H1 (cell line): Measurements from ENCODE around the gene CD300H. TPM values are rescaled to one million over a fixed set of nuclear protein-coding genes. Genes with fewer than 3 reads are reported as not detected.

Experiments used
- CTCF ChIA-PET: fragments of 300-600 bp; sonication (Branson Sonifier 250); formaldehyde crosslinking; loops from one replicate; lab custom pipeline; 2021; ENCODE audit not compliant: partially characterized antibody; lab: Charles Lee
- POLR2A ChIA-PET: fragments of 300-600 bp; sonication (Branson Sonifier 250); formaldehyde crosslinking; loops from one replicate; lab custom pipeline; 2021; ENCODE audit warnings: inconsistent platforms; ENCODE audit not compliant: partially characterized antibody; lab: Charles Lee
- DNase-seq, 2 experiments: peaks; one replicate each; pipeline versions ENCODE4 v3.0.0 to v3.0.0-alpha.2; 2010 to 2022; ENCODE audit warnings: low spot score in 2 of 2, low read depth in 1 of 2, mixed read lengths in 1 of 2
- FAIRE-seq: peaks from 2 replicates; lab custom pipeline; 2011; peaks lifted over from hg19 to GRCh38; lab: Jason Lieb, UNC
- H2AFZ ChIP-seq: 2 replicates; pipeline ENCODE4 v1.8.1; 2012; ENCODE audit warnings: low read length, inconsistent platforms
- H2AK5ac ChIP-seq: 2 replicates; pipeline ENCODE4 v1.6.1; 2013; ENCODE audit warnings: low read depth, low read length
- H2BK120ac ChIP-seq: replicated peaks from 2 replicates; pipeline ENCODE3; 2013; ENCODE audit warnings: low read depth, low read length, inconsistent platforms
- H2BK12ac ChIP-seq: 2 replicates; pipeline ENCODE4 v1.6.1; 2013; ENCODE audit warnings: low read depth, low read length
- H2BK15ac ChIP-seq: 2 replicates; pipeline ENCODE4 v1.6.1; 2013; ENCODE audit warnings: low read length
- H2BK20ac ChIP-seq: 2 replicates; pipeline ENCODE4 v1.6.1; 2013; ENCODE audit warnings: low read length
- H2BK5ac ChIP-seq: 2 replicates; pipeline ENCODE4 v1.6.1; 2013; ENCODE audit warnings: low read depth, low read length
- H3K14ac ChIP-seq: 2 replicates; pipeline ENCODE4 v1.6.1; 2013; ENCODE audit warnings: inconsistent platforms; ENCODE audit not compliant: insufficient read length
- H3K18ac ChIP-seq: 2 replicates; pipeline ENCODE4 v1.6.1; 2013; ENCODE audit warnings: low read length; ENCODE audit errors: extremely low read depth
- H3K23ac ChIP-seq: 2 replicates; pipeline ENCODE4 v1.6.1; 2013; ENCODE audit warnings: inconsistent platforms; ENCODE audit not compliant: insufficient read length
- H3K23me2 ChIP-seq: 2 replicates; pipeline ENCODE4 v1.6.1; 2013; ENCODE audit warnings: low read depth, low read length
- H3K27ac ChIP-seq: 2 replicates; pipeline ENCODE4 v1.6.1; 2011; ENCODE audit warnings: low read depth, low read length, inconsistent platforms
- H3K27me3 ChIP-seq, 4 experiments: replicated peaks in 1 of 4; 1 replicate in 1 of 4; 2 replicates in 3 of 4; pipeline versions ENCODE4 v1.6.1 to v1.8.1; 2011 to 2013; ENCODE audit warnings: low read length in 3 of 4, mild to moderate bottlenecking in 3 of 4, inconsistent platforms in 2 of 4, mixed read lengths in 2 of 4, moderate library complexity in 1 of 4; ENCODE audit not compliant: control insufficient read depth in 3 of 4, insufficient read depth in 3 of 4; ENCODE audit errors: extremely low read depth in 1 of 4
- H3K36me3 ChIP-seq, 4 experiments: 2 replicates each; pipeline versions ENCODE4 v1.6.1 to v1.8.1; 2011 to 2013; ENCODE audit warnings: mild to moderate bottlenecking in 4 of 4, low read length in 3 of 4, moderate library complexity in 2 of 4, control low read depth in 1 of 4, inconsistent platforms in 1 of 4; ENCODE audit not compliant: insufficient read depth in 4 of 4, control insufficient read depth in 2 of 4
- H3K4ac ChIP-seq: replicated peaks from 2 replicates; pipeline ENCODE3; 2013; ENCODE audit warnings: low read length, low read depth, mixed read lengths, inconsistent platforms; ENCODE audit not compliant: insufficient read length
- H3K4me1 ChIP-seq, 4 experiments: replicated peaks in 1 of 4; 1 replicate in 1 of 4; 2 replicates in 3 of 4; pipeline versions ENCODE4 v1.6.1 to v1.8.1; 2011 to 2013; ENCODE audit warnings: low read length in 3 of 4, inconsistent platforms in 2 of 4, mixed read lengths in 1 of 4; ENCODE audit not compliant: insufficient read depth in 4 of 4, control insufficient read depth in 3 of 4
- H3K4me2 ChIP-seq, 2 experiments: 2 replicates each; pipeline versions ENCODE4 v1.6.1 to v1.8.1; 2011 to 2013; ENCODE audit warnings: low read depth in 2 of 2, low read length in 2 of 2, control low read depth in 1 of 2, inconsistent platforms in 1 of 2, mild to moderate bottlenecking in 1 of 2; ENCODE audit not compliant: insufficient read depth in 1 of 2
- H3K4me3 ChIP-seq, 4 experiments: fragments of 200-600, 300-600 bp in 1 of 4; sonication (generic), shearing (Covaris generic), sonication (Bioruptor Twin) in 1 of 4; 2 replicates each; pipeline versions ENCODE4 v1.5.1 to v1.8.1; 2011 to 2016; ENCODE audit warnings: low read length in 4 of 4, low read depth in 3 of 4, control low read depth in 2 of 4, inconsistent platforms in 2 of 4, mild to moderate bottlenecking in 2 of 4, mixed read lengths in 1 of 4, moderate library complexity in 1 of 4; ENCODE audit not compliant: insufficient read depth in 2 of 4; ENCODE audit errors: extremely low read depth in 1 of 4
- H3K56ac ChIP-seq: replicated peaks from 2 replicates; pipeline ENCODE3; 2013; ENCODE audit warnings: low read depth, mild to moderate bottlenecking, mixed read lengths, low read length, inconsistent platforms; ENCODE audit not compliant: insufficient read length
- H3K79me1 ChIP-seq: 2 replicates; pipeline ENCODE4 v1.6.1; 2013; ENCODE audit warnings: low read depth, low read length, control low read depth
- H3K79me2 ChIP-seq, 2 experiments: 2 replicates each; pipeline versions ENCODE4 v1.6.1 to v1.8.1; 2012 to 2013; ENCODE audit warnings: low read length in 2 of 2, mild to moderate bottlenecking in 2 of 2, inconsistent platforms in 1 of 2; ENCODE audit not compliant: insufficient read depth in 2 of 2, control insufficient read depth in 1 of 2
- H3K9ac ChIP-seq, 4 experiments: replicated peaks in 1 of 4; 1 replicate in 1 of 4; 2 replicates in 3 of 4; pipeline versions ENCODE4 v1.6.1 to v1.8.1; 2011 to 2013; ENCODE audit warnings: low read depth in 3 of 4, low read length in 3 of 4, control low read depth in 2 of 4, mild to moderate bottlenecking in 2 of 4, moderate library complexity in 2 of 4, inconsistent platforms in 1 of 4; ENCODE audit errors: extremely low read depth in 1 of 4
- H3K9me3 ChIP-seq, 2 experiments: 2 replicates each; pipeline versions ENCODE4 v1.6.1 to v1.8.1; 2012 to 2013; ENCODE audit warnings: mild to moderate bottlenecking in 2 of 2, moderate library complexity in 2 of 2, control low read depth in 1 of 2, inconsistent platforms in 1 of 2, low read depth in 1 of 2, low read length in 1 of 2, mixed read lengths in 1 of 2; ENCODE audit not compliant: insufficient read depth in 2 of 2
- H4K20me1 ChIP-seq, 2 experiments: replicated peaks in 1 of 2; 2 replicates each; pipeline versions ENCODE3 to v1.8.1; 2011 to 2013; ENCODE audit warnings: inconsistent platforms in 2 of 2, low read length in 2 of 2, mild to moderate bottlenecking in 1 of 2; ENCODE audit not compliant: insufficient read depth in 2 of 2, control insufficient read depth in 1 of 2
- H4K5ac ChIP-seq: 2 replicates; pipeline ENCODE4 v1.6.1; 2013; ENCODE audit warnings: low read length, low read depth, mixed read lengths, inconsistent platforms; ENCODE audit not compliant: insufficient read length
- H4K8ac ChIP-seq: 2 replicates; pipeline ENCODE4 v1.8.0; 2013; ENCODE audit warnings: mild to moderate bottlenecking, moderate library complexity, low read length, inconsistent platforms; ENCODE audit not compliant: insufficient read depth; ENCODE audit errors: extremely low read depth
- H4K91ac ChIP-seq: replicated peaks from 2 replicates; pipeline ENCODE3; 2013; ENCODE audit warnings: low read length, mixed read lengths, inconsistent platforms; ENCODE audit not compliant: insufficient read length
- ASH2L ChIP-seq: fragments of 200-600, 300-600 bp; sonication (generic); IDR thresholded peaks from one replicate; pipeline ENCODE4 v1.7.1; 2017; ENCODE audit warnings: low read length
- CHD1 ChIP-seq: IDR thresholded peaks from 2 replicates; pipeline ENCODE4 v1.6.1; 2012; ENCODE audit warnings: low read depth, low read length, improper control_type of control experiment
- NANOG ChIP-seq: IDR thresholded peaks from 2 replicates; pipeline ENCODE4 v1.6.1; 2011; ENCODE audit warnings: low read length, low read depth, mild to moderate bottlenecking, inconsistent platforms; ENCODE audit not compliant: insufficient read depth, poor library complexity, severe bottlenecking
- NRF1 ChIP-seq: IDR thresholded peaks from 2 replicates; pipeline ENCODE4 v1.6.1; 2011; ENCODE audit warnings: mild to moderate bottlenecking, low read depth, low read length, improper control_type of control experiment
- POLR2A ChIP-seq, 2 experiments: IDR thresholded peaks; 1 replicate in 1 of 2; 2 replicates in 1 of 2; pipeline ENCODE4 v1.6.1; 2011; ENCODE audit warnings: low read depth in 2 of 2, low read length in 2 of 2, mild to moderate bottlenecking in 2 of 2; ENCODE audit errors: control extremely low read depth in 1 of 2
- TBP ChIP-seq: IDR thresholded peaks from 2 replicates; pipeline ENCODE4 v1.6.1; 2011; ENCODE audit warnings: low read depth, low read length, improper control_type of control experiment
- WGBS, 2 experiments: shearing (Covaris generic) in 1 of 2; methylation state at CpG; one replicate each; pipeline versions ENCODE4 v1.1.6 to v1.1.7; 2013 to 2015; ENCODE audit warnings: low lambda C conversion rate in 2 of 2, mixed read lengths in 2 of 2, inconsistent platforms in 1 of 2, low coverage in 1 of 2, missing lambda C conversion rate in 1 of 2; ENCODE audit not compliant: insufficient replicate concordance in 2 of 2, insufficient coverage in 1 of 2, insufficient read length in 1 of 2; ENCODE audit errors: extremely low coverage in 1 of 2, missing lambda C conversion rate in 1 of 2; 5-methylcytosine and 5-hydroxymethylcytosine counted together
- polyA plus RNA-seq, 7 experiments: library from polyadenylated mRNA; depleted of rRNA in 3 of 7; stranded (reverse) in 5 of 7; unstranded in 2 of 7; fragments of >200 nt in 5 of 7; fragments of 200-250 nt in 2 of 7; gene quantifications; 1 replicate in 5 of 7; 2 replicates in 1 of 7; 4 replicates in 1 of 7; pipeline versions ENCODE4 v1.2.1 to v1.2.3, GENCODE V29; 2011 to 2013; ENCODE audit warnings: missing spikeins in 2 of 7, mixed read lengths in 2 of 7
- total RNA-seq: library from RNA; stranded (reverse); fragmentation: NEBNext Ultra II Directional; extraction: Animal tissue kit (Norgen Biotek cat#: 25700); gene quantifications from 2 replicates; pipeline ENCODE4 v1.2.1, GENCODE V29; 2021

Gene CD300H
- total and polyA plus RNA-seq, 2 of the 8 experiments (the other 6 are each of a cell fraction or from before 2014, with no cell fraction given): not detected

GRCh38 chr17:74604761-74605160, 37.5 kb upstream of the CD300H start:
- Histone ChIP-seq H4K91ac (no peak overlapping the region), H3K4me3 (no peak overlapping the region), H3K27ac (no peak overlapping the region), H3K79me2 (no peaks in the 10 kb centered on the region), H3K4me1 (no peaks in the 10 kb centered on the region), H3K23ac (no peak overlapping the region), H3K27me3 (peaks cover 0 to 3% (median 1%) of the 10 kb centered on the region in 4 experiments; a peak in 2 of 7 replicates), H2AFZ (no peak overlapping the region), H4K8ac (no peak overlapping the region), H3K36me3 (no peaks in the 10 kb centered on the region), H4K20me1 (peaks cover 0 to 1% of the 10 kb centered on the region in 2 experiments), H3K79me1 (no peaks in the 10 kb centered on the region), H3K9ac (no peak overlapping the region), H3K14ac (no peak overlapping the region), H2BK5ac (no peak overlapping the region), H3K56ac (no peak overlapping the region), H2BK20ac (no peak overlapping the region), H3K9me3 (no peaks in the 10 kb centered on the region)
- WGBS, 2 experiments: 85% methylated on average over 10 of the region's 10 CpGs; no CpG with 5 or more reads in 1 of the 2 experiments
- ChIA-PET CTCF (interaction anchor here (0.8 to 5.0 kb wide), 10 partner anchors 15 to 259 kb away, joined by 3 to 33 read pairs (median 3); partner anchors contain the start of gene CD300H), POLR2A (interaction anchor here (0.6 kb wide), 1 partner anchor 13 kb away, joined by 3 read pairs; the partner anchor contains the start of gene CD300LD)
- DNase-seq (no peak), FAIRE-seq (no peak)
- TF ChIP-seq NANOG (no peak), NRF1 (no peak), CHD1 (no peak), TBP (no peak), ASH2L (no peak), POLR2A (IDR thresholded peaks at IDR 0.05; ENCODE audit: control extremely low read depth in 1 of 2, low read depth in 2 of 2, low read length in 2 of 2) (no peak)
- TF ChIP-seq, all 59 proteins: peak for 0
- Histone ChIP-seq H2AK5ac (no peak overlapping the region), H3K23me2 (peaks cover 2% of the 10 kb centered on the region; the same call in 1 of the 2 replicates), H3K18ac (no peak overlapping the region), H3K4me2 (no peak overlapping the region), H2BK15ac (no peak overlapping the region), H2BK12ac (no peak overlapping the region), H2BK120ac (no peak overlapping the region), H3K4ac (no peak overlapping the region), H4K5ac (no peak overlapping the region)
